ENCODE results near the gene EHMT1. TPM values are rescaled to one million over a fixed set of nuclear protein-coding genes. Genes with fewer than 3 reads are reported as not detected.
A peak's percentile ranks its signal among the peaks of the same experiment; 100 is the strongest.

The EHMT1 gene
- total RNA-seq, 1 donor: 46.3 TPM

- Histone ChIP-seq H2AFZ (ENCODE audit: low read length) (no peak overlapping the region), H3K4me1 (ENCODE audit: insufficient read depth, low read length) (peaks cover 17% of the 10 kb centered on the region), H4K20me1 (ENCODE audit: insufficient read depth, low read length) (peaks cover 53% of the 10 kb centered on the region), H3K9me3 (ENCODE audit: low read depth, low read length) (no peaks in the 10 kb centered on the region), H3K36me3 (ENCODE audit: insufficient read depth, low read length) (no peaks in the 10 kb centered on the region), H3K27me3 (ENCODE audit: insufficient read depth, low read length) (no peaks in the 10 kb centered on the region), H3K27ac (ENCODE audit: low read depth, low read length) (peak overlapping the region; percentile 18), H3K4me3 (ENCODE audit: insufficient read depth, low read length) (no peak overlapping the region), H3K79me2 (ENCODE audit: insufficient read depth, low read length) (peaks cover 91% of the 10 kb centered on the region), H3K4me2 (ENCODE audit: insufficient read depth, low read length) (peak overlapping the region; percentile 18)
- no peak for DNase-seq (ENCODE audit: insufficient read length, low spot score, missing footprints)
- no peak for TF ChIP-seq CTCF (IDR thresholded peaks at IDR 0.05; ENCODE audit: extremely low read depth, low read depth, low read length)
Observed at GRCh38 chr9:137630679-137631078, 11.9 kb downstream of the EHMT1 start.

GRCh38 chr9:137631345-137632229 is 12.8 kb downstream of the EHMT1 start:
- Histone ChIP-seq H3K9me3 (ENCODE audit: low read depth, low read length) (no peaks in the 10 kb centered on the region), H3K27me3 (ENCODE audit: insufficient read depth, low read length) (no peaks in the 10 kb centered on the region), H3K4me2 (ENCODE audit: insufficient read depth, low read length) (no peak overlapping the region), H3K4me1 (ENCODE audit: insufficient read depth, low read length) (peaks cover 17% of the 10 kb centered on the region), H2AFZ (ENCODE audit: low read length) (no peak overlapping the region), H4K20me1 (ENCODE audit: insufficient read depth, low read length) (peaks cover 48% of the 10 kb centered on the region), H3K79me2 (ENCODE audit: insufficient read depth, low read length) (peaks cover 94% of the 10 kb centered on the region), H3K36me3 (ENCODE audit: insufficient read depth, low read length) (no peaks in the 10 kb centered on the region), H3K27ac (ENCODE audit: low read depth, low read length) (no peak overlapping the region), H3K4me3 (ENCODE audit: insufficient read depth, low read length) (no peak overlapping the region)
- no peak for DNase-seq (ENCODE audit: insufficient read length, low spot score, missing footprints)
- TF ChIP-seq CTCF (IDR thresholded peaks at IDR 0.05; ENCODE audit: extremely low read depth, low read depth, low read length): no peak

GRCh38 chr9:137632230-137633161 is 13.7 kb downstream of the EHMT1 start:
- H3K27ac ChIP-seq (ENCODE audit: low read depth, low read length): peak overlapping the region; percentile 45
- no peaks in the 10 kb centered on the region for H3K36me3 ChIP-seq (ENCODE audit: insufficient read depth, low read length)
- peak overlapping the region; percentile 54 for H3K4me2 ChIP-seq (ENCODE audit: insufficient read depth, low read length)
- no peak for TF ChIP-seq CTCF (IDR thresholded peaks at IDR 0.05; ENCODE audit: extremely low read depth, low read depth, low read length)
- DNase-seq (ENCODE audit: insufficient read length, low spot score, missing footprints): peak; percentile 77
- no peak overlapping the region for H2AFZ ChIP-seq (ENCODE audit: low read length)
- no peaks in the 10 kb centered on the region for H3K27me3 ChIP-seq (ENCODE audit: insufficient read depth, low read length)
- H3K4me1 ChIP-seq (ENCODE audit: insufficient read depth, low read length): peaks cover 17% of the 10 kb centered on the region
- peaks cover 48% of the 10 kb centered on the region for H4K20me1 ChIP-seq (ENCODE audit: insufficient read depth, low read length)
- H3K9me3 ChIP-seq (ENCODE audit: low read depth, low read length): no peaks in the 10 kb centered on the region
- H3K79me2 ChIP-seq (ENCODE audit: insufficient read depth, low read length): peaks cover 92% of the 10 kb centered on the region
- no peak overlapping the region for H3K4me3 ChIP-seq (ENCODE audit: insufficient read depth, low read length)
